HepG2 (cell line): ENCODE results near the gene LAMB4. TPM values are rescaled to one million over a fixed set of nuclear protein-coding genes. Genes with fewer than 3 reads are reported as not detected.

Source experiments
- ATAC-seq: fragments of 200-7000 bp; cut with Tn5 transposase; 3 replicates; pipeline ENCODE4 v1.9.1; 2020; ENCODE audit warnings: mild to moderate bottlenecking, moderate library complexity
- BruUV-seq: library from RNA; stranded (reverse); fragments of 400-500 nt; replicated peaks from 2 replicates; lab custom pipeline; 2021; lab: Mats Ljungman, UMichigan
- CTCF ChIA-PET: fragments of 300-600 bp; formaldehyde crosslinking; extraction: SDS; loops from one replicate; lab custom pipeline; 2021; ENCODE audit warnings: low total read pairs, inconsistent platforms, low intra/inter-chr PET ratio; lab: Yijun Ruan, JAX
- POLR2A ChIA-PET: fragments of 350-600 bp; sonication (Branson Sonifier 250); formaldehyde crosslinking; loops from one replicate; lab custom pipeline; 2020; ENCODE audit warnings: antibody characterized with exemption, inconsistent platforms; lab: Yijun Ruan, JAX
- DNase-seq: peaks from one replicate; pipeline ENCODE4 v3.0.0-alpha.2; 2015; ENCODE audit warnings: low spot score
- FAIRE-seq: peaks from 3 replicates; lab custom pipeline; 2011; peaks lifted over from hg19 to GRCh38; lab: Jason Lieb, UNC
- H2AFZ ChIP-seq: one replicate; pipeline ENCODE4 v1.6.1; 2011; ENCODE audit warnings: low read length, inconsistent platforms
- H3K27ac ChIP-seq: fragments of 300-600 bp; 3 replicates; pipeline ENCODE4 v1.8.0; 2011; ENCODE audit warnings: mixed run types, mild to moderate bottlenecking, mixed read lengths, low read length, inconsistent platforms; ENCODE audit not compliant: insufficient read depth; ENCODE audit errors: extremely low read length
- H3K27me3 ChIP-seq, 2 experiments: fragments of 200-600 bp in 1 of 2; 2 replicates in 1 of 2; 3 replicates in 1 of 2; pipeline versions ENCODE4 v1.6.0 to v1.8.0; 2011; ENCODE audit warnings: low read length in 2 of 2, mild to moderate bottlenecking in 2 of 2, moderate library complexity in 2 of 2, inconsistent platforms in 1 of 2; ENCODE audit not compliant: insufficient read depth in 2 of 2, control insufficient read depth in 1 of 2
- H3K36me3 ChIP-seq, 2 experiments: fragments of 200-600 bp in 1 of 2; replicated peaks in 1 of 2; 2 replicates in 1 of 2; 3 replicates in 1 of 2; pipeline versions ENCODE4 v1.5.1 to v1.8.0; 2011; ENCODE audit warnings: low read length in 2 of 2, inconsistent platforms in 1 of 2; ENCODE audit not compliant: insufficient read depth in 2 of 2, control insufficient read depth in 1 of 2
- H3K4me1 ChIP-seq: 2 replicates; pipeline ENCODE4 v1.5.1; 2012; ENCODE audit warnings: low read length, inconsistent platforms; ENCODE audit not compliant: insufficient read depth
- H3K4me2 ChIP-seq: 2 replicates; pipeline ENCODE4 v1.6.0; 2011; ENCODE audit warnings: low read depth, low read length, inconsistent platforms
- H3K4me3 ChIP-seq, 3 experiments: fragments of 200-600 bp in 1 of 3; sonication (generic), shearing (Covaris generic) in 1 of 3; replicated peaks in 1 of 3; 2 replicates each; pipeline ENCODE4 v1.5.1; 2011 to 2016; ENCODE audit warnings: low read length in 3 of 3, inconsistent platforms in 2 of 3, low read depth in 2 of 3, mild to moderate bottlenecking in 2 of 3, control low read depth in 1 of 3, mixed read lengths in 1 of 3; ENCODE audit not compliant: insufficient read depth in 1 of 3
- H3K79me2 ChIP-seq: one replicate; pipeline ENCODE4 v1.6.1; 2011; ENCODE audit warnings: low read length, inconsistent platforms; ENCODE audit not compliant: insufficient read depth
- H3K9ac ChIP-seq: 2 replicates; pipeline ENCODE4 v1.6.0; 2011; ENCODE audit warnings: mild to moderate bottlenecking, low read depth, low read length, inconsistent platforms; ENCODE audit not compliant: insufficient read depth
- H3K9me3 ChIP-seq: 2 replicates; pipeline ENCODE4 v1.5.1; 2012; ENCODE audit warnings: mild to moderate bottlenecking, low read length
- H4K20me1 ChIP-seq: 2 replicates; pipeline ENCODE4 v1.6.0; 2011; ENCODE audit warnings: inconsistent platforms, mild to moderate bottlenecking, low read length, moderate library complexity; ENCODE audit not compliant: insufficient read depth
- CBX5 ChIP-seq: sonication (generic); formaldehyde crosslinking; IDR thresholded peaks from 2 replicates; pipeline ENCODE4 v1.4.0; 2020; ENCODE audit warnings: missing genetic modification reagents, borderline replicate concordance
- HOXA3 ChIP-seq: sonication (generic); formaldehyde crosslinking; IDR thresholded peaks from 2 replicates; pipeline ENCODE4 v1.5.0; 2020; ENCODE audit warnings: missing genetic modification reagents
- MAFK ChIP-seq, 2 experiments: IDR thresholded peaks in 1 of 2; conservative IDR thresholded peaks in 1 of 2; 2 replicates each; pipeline ENCODE4 v1.6.1; 2011; ENCODE audit warnings: improper control_type of control experiment in 2 of 2, low read length in 2 of 2
- SIX4 ChIP-seq: sonication (generic); formaldehyde crosslinking; IDR thresholded peaks from 2 replicates; pipeline ENCODE4 v1.4.0; 2020; ENCODE audit warnings: missing genetic modification reagents
- WGBS: methylation state at CpG from one replicate; pipeline ENCODE4 v1.1.6; 2017; ENCODE audit warnings: low lambda C conversion rate; 5-methylcytosine and 5-hydroxymethylcytosine counted together
- in situ Hi-C: cut with HindIII; loops from 2 replicates; pipeline ENCODE4 v1.10.0; 2017; ENCODE audit warnings: low pct_unique_long_range_greater_than_20kb; ENCODE audit not compliant: extremely low pct_ligation_motif_present
- intact Hi-C: fragments of 100-400 bp; cut with micrococcal nuclease; formaldehyde crosslinking; loops from one replicate; pipeline ENCODE4 v1.10.0; 2022; ENCODE audit not compliant: unreplicated experiment
- polyA plus RNA-seq, 8 experiments: library from polyadenylated mRNA; depleted of rRNA in 3 of 8; stranded (reverse) in 7 of 8; unstranded in 1 of 8; fragments of >200 nt; fragmentation: Illumina TruSeq in 4 of 8; extraction: Trizol in 4 of 8; gene quantifications; 2 replicates each; pipeline versions ENCODE4 v1.2.1 to v1.2.3, GENCODE V29; 2011 to 2016; ENCODE audit warnings: low read depth in 4 of 8, missing spikeins in 1 of 8, mixed read lengths in 1 of 8; ENCODE audit not compliant: insufficient read depth in 1 of 8
- total RNA-seq, 5 experiments: library from RNA; depleted of rRNA; stranded (reverse); fragments of >200 nt; fragmentation: Illumina TruSeq; extraction: Trizol; gene quantifications; 2 replicates each; pipeline ENCODE4 v1.2.3, GENCODE V29; 2016; ENCODE audit warnings: low read depth in 1 of 5
- TF ChIP-seq, protein P1 (sequence below): sonication (generic); formaldehyde crosslinking; IDR thresholded peaks from 2 replicates; pipeline ENCODE4 v1.5.1; 2020; ENCODE audit warnings: mild to moderate bottlenecking, missing genetic modification reagents, moderate library complexity

The LAMB4 gene
- total and polyA plus RNA-seq, 2 of the 13 experiments (the other 11 are each of a cell fraction or from before 2014, with no cell fraction given), result 0.05 TPM; not detected in 1

- Histone ChIP-seq H3K9me3 (no peaks in the 10 kb centered on the region), H3K9ac (no peak overlapping the region), H3K4me1 (peaks cover 33% of the 10 kb centered on the region), H2AFZ (no peak overlapping the region), H3K4me3 (no peak overlapping the region), H3K79me2 (no peaks in the 10 kb centered on the region), H4K20me1 (no peaks in the 10 kb centered on the region)
- FAIRE-seq, result no peak
- WGBS, result 78% methylated on average over 2 of the region's 2 CpGs
- no TSS peak for BruUV-seq
- in situ Hi-C loops, result no loop called here
- POLR2A ChIA-PET, result no interaction called here
- TF ChIP-seq HOXA3 (no peak), MAFK (conservative IDR thresholded peaks at IDR 0.05 in 1 of 2, IDR thresholded peaks at IDR 0.05 in 1 of 2; ENCODE audit: low read length in 2 of 2) (no peak), SIX4 (CRISPR knock-in tag) (no peak), CBX5 (no peak)
- TF ChIP-seq, protein P1, sequence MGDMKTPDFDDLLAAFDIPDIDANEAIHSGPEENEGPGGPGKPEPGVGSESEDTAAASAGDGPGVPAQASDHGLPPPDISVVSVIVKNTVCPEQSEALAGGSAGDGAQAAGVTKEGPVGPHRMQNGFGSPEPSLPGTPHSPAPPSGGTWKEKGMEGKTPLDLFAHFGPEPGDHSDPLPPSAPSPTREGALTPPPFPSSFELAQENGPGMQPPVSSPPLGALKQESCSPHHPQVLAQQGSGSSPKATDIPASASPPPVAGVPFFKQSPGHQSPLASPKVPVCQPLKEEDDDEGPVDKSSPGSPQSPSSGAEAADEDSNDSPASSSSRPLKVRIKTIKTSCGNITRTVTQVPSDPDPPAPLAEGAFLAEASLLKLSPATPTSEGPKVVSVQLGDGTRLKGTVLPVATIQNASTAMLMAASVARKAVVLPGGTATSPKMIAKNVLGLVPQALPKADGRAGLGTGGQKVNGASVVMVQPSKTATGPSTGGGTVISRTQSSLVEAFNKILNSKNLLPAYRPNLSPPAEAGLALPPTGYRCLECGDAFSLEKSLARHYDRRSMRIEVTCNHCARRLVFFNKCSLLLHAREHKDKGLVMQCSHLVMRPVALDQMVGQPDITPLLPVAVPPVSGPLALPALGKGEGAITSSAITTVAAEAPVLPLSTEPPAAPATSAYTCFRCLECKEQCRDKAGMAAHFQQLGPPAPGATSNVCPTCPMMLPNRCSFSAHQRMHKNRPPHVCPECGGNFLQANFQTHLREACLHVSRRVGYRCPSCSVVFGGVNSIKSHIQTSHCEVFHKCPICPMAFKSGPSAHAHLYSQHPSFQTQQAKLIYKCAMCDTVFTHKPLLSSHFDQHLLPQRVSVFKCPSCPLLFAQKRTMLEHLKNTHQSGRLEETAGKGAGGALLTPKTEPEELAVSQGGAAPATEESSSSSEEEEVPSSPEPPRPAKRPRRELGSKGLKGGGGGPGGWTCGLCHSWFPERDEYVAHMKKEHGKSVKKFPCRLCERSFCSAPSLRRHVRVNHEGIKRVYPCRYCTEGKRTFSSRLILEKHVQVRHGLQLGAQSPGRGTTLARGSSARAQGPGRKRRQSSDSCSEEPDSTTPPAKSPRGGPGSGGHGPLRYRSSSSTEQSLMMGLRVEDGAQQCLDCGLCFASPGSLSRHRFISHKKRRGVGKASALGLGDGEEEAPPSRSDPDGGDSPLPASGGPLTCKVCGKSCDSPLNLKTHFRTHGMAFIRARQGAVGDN (CRISPR knock-in tag), result no peak
- TF ChIP-seq, all 625 proteins: peak for 0
- no peak overlapping the region for H3K27ac ChIP-seq
- intact Hi-C loops, result no loop called here
- ATAC-seq, result no peak
- peaks cover 0 to 16% of the 10 kb centered on the region in 2 experiments; a peak in 3 of 5 replicates for H3K27me3 ChIP-seq
- CTCF ChIA-PET, result no interaction called here
- no peaks in the 10 kb centered on the region for H3K36me3 ChIP-seq
- no peak for DNase-seq
- no peak overlapping the region for H3K4me2 ChIP-seq
These were observed 109.6 kb downstream of the LAMB4 start for GRCh38 chr7:108020585-108020984.
